ENCODE data around the gene SFTPD.

Gene SFTPD

GRCh38 chr10:79944428-79945395 is 4.2 kb downstream of the SFTPD start:
- no peak for DNase-seq

- no peak for DNase-seq
Measured at GRCh38 chr10:79943871-79944270, 5.0 kb downstream of the SFTPD start.

GRCh38 chr10:79942261-79943185 is 6.4 kb downstream of the SFTPD start:
- no peak for DNase-seq

- DNase-seq, result no peak
Measured at GRCh38 chr10:79941585-79942210, 7.2 kb downstream of the SFTPD start.

GRCh38 chr10:79941146-79941545 is 7.8 kb downstream of the SFTPD start:
- no peak for DNase-seq

- no peak for DNase-seq
Measured at GRCh38 chr10:79940431-79940830, 8.5 kb downstream of the SFTPD start.

GRCh38 chr10:79939969-79940368 is 8.9 kb downstream of the SFTPD start:
- DNase-seq, result no peak

GRCh38 chr10:79938728-79939406 is 10.0 kb downstream of the SFTPD start:
- DNase-seq, result no peak

- no peak for DNase-seq
Measured at GRCh38 chr10:79937701-79938151, 11.2 kb downstream of the SFTPD start.

- no peak for DNase-seq
Measured at GRCh38 chr10:79936625-79937615, 12.0 kb downstream of the SFTPD start.

- no peak for DNase-seq
Measured at GRCh38 chr10:79933961-79934360, 14.9 kb downstream of the SFTPD start.

GRCh38 chr10:79932841-79933379 is 16.0 kb downstream of the SFTPD start:
- no peak for DNase-seq

GRCh38 chr10:79932307-79932706 is 16.6 kb downstream of the SFTPD start:
- DNase-seq, result no peak

- DNase-seq, result no peak
Measured at GRCh38 chr10:79930751-79931150, 18.2 kb downstream of the SFTPD start.

GRCh38 chr10:79930267-79930666 is 18.6 kb downstream of the SFTPD start:
- no peak for DNase-seq

GRCh38 chr10:79929409-79929904 is 19.4 kb downstream of the SFTPD start:
- peak; percentile 54 to 55 for DNase-seq

- no peak for DNase-seq
Measured at GRCh38 chr10:79928028-79928583, 20.8 kb downstream of the SFTPD start.

GRCh38 chr10:79927111-79927828 is 21.6 kb downstream of the SFTPD start:
- no peak for DNase-seq

GRCh38 chr10:79926037-79926436 is 22.9 kb downstream of the SFTPD start:
- no peak for DNase-seq

GRCh38 chr10:79925614-79926013 is 23.3 kb downstream of the SFTPD start:
- DNase-seq, result no peak
